Common myeloid progenitor, CD34-positive (primary cell): ENCODE results near the gene ALOX15B.

Source experiments
- CTCF ChIA-PET: fragments of 350-600 bp; sonication (Branson Sonifier 250); formaldehyde crosslinking; loops from one replicate; lab custom pipeline; 2021; ENCODE audit warnings: antibody characterized with exemption; lab: Charles Lee
- POLR2A ChIA-PET: fragments of 350-600 bp; sonication (Branson Sonifier 250); formaldehyde crosslinking; loops from one replicate; lab custom pipeline; 2021; ENCODE audit warnings: antibody characterized with exemption; lab: Charles Lee
- DNase-seq, 3 donors: peaks; one replicate each; pipeline versions ENCODE4 v3.0.0 to v3.0.0-alpha.2; 2013
- H3K27ac ChIP-seq, 2 experiments: 1 replicate in 1 of 2; 2 replicates in 1 of 2; pipeline ENCODE4 v1.7.0; 2013; ENCODE audit warnings: inconsistent platforms in 2 of 2, low read length in 2 of 2, mild to moderate bottlenecking in 2 of 2, low read depth in 1 of 2, moderate library complexity in 1 of 2; ENCODE audit not compliant: severe bottlenecking in 2 of 2, insufficient read depth in 1 of 2, poor library complexity in 1 of 2
- H3K27me3 ChIP-seq, 5 experiments: replicated peaks in 2 of 5; 1 replicate in 3 of 5; 2 replicates in 2 of 5; pipeline versions ENCODE4 v1.6.1 to v1.7.0; 2013; ENCODE audit warnings: low read length in 4 of 5, mild to moderate bottlenecking in 2 of 5, moderate library complexity in 2 of 5, inconsistent platforms in 1 of 5; ENCODE audit not compliant: insufficient read depth in 5 of 5, control insufficient read depth in 4 of 5
- H3K36me3 ChIP-seq, 4 experiments: 1 replicate in 2 of 4; 2 replicates in 2 of 4; pipeline versions ENCODE4 v1.6.1 to v1.7.0; 2013; ENCODE audit warnings: low read length in 3 of 4, control low read depth in 1 of 4, mild to moderate bottlenecking in 1 of 4; ENCODE audit not compliant: control insufficient read depth in 4 of 4, insufficient read depth in 4 of 4
- H3K4me1 ChIP-seq, 4 experiments: 1 replicate in 3 of 4; 2 replicates in 1 of 4; pipeline versions ENCODE4 v1.6.1 to v1.7.1; 2013; ENCODE audit warnings: low read length in 3 of 4, mild to moderate bottlenecking in 3 of 4, control low read depth in 1 of 4, inconsistent platforms in 1 of 4, moderate library complexity in 1 of 4; ENCODE audit not compliant: control insufficient read depth in 4 of 4, insufficient read depth in 4 of 4; ENCODE audit errors: control extremely low read depth in 1 of 4
- H3K4me3 ChIP-seq, 7 experiments: 1 replicate in 4 of 7; 2 replicates in 3 of 7; pipeline versions ENCODE4 v1.5.1 to v1.7.0; 2013; ENCODE audit warnings: mild to moderate bottlenecking in 7 of 7, low read length in 6 of 7, moderate library complexity in 6 of 7, inconsistent platforms in 2 of 7, low read depth in 2 of 7, control low read depth in 1 of 7; ENCODE audit not compliant: insufficient read depth in 4 of 7, control insufficient read depth in 1 of 7; ENCODE audit errors: extremely low read depth in 1 of 7
- H3K9me3 ChIP-seq, 5 experiments: 1 replicate in 4 of 5; 2 replicates in 1 of 5; pipeline versions ENCODE4 v1.6.1 to v1.7.1; 2013; ENCODE audit warnings: low read length in 4 of 5, mild to moderate bottlenecking in 2 of 5, inconsistent platforms in 1 of 5, low read depth in 1 of 5, moderate library complexity in 1 of 5; ENCODE audit not compliant: control insufficient read depth in 4 of 5, insufficient read depth in 2 of 5; ENCODE audit errors: control extremely low read depth in 1 of 5
- WGBS: methylation state at CpG from one replicate; pipeline ENCODE4 v1.1.5; 2013; ENCODE audit not compliant: insufficient coverage; 5-methylcytosine and 5-hydroxymethylcytosine counted together

Gene ALOX15B

DNA sequence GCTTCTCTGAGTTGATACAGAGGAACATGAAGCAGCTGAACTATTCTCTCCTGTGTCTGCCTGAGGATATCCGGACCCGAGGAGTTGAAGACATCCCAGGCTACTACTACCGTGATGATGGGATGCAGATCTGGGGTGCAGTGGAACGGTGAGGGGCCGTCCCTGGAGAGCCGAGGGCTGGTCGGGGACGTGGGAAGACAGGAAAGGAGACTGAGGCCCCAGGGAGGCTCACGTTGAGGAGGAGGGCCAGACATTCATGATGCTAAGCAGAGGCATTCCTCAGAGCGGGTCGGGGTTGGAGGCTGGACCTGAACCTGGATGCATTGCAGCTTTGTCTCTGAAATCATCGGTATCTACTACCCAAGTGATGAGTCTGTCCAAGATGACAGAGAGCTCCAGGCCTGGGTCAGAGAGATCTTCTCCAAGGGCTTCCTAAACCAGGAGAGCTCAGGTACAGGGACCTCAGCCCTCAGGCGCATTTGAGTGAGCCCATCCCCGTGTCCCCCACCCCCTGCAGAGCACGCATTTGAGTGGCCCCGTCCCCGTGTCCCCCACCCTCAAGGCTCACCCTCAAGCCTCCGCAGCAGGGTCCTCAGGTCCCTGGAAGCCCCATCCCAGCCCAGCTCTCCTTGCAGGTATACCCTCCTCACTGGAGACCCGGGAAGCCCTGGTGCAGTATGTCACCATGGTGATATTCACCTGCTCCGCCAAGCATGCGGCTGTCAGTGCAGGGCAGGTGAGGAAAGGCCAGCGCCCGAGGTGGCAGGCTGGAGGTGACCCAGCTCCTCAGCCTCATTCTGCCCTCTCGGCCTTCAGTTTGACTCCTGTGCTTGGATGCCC lies 8.3 kb downstream of the ALOX15B start:
- CTCF ChIA-PET: interaction anchor here (0.6 to 2.0 kb wide), 8 partner anchors 10 to 185 kb away, joined by 3 to 6 read pairs (median 4); partner anchors contain the start of genes CNTROB and TRAPPC1
- no peak for DNase-seq
- H3K27me3 ChIP-seq: no peaks in the 10 kb centered on the region

DNA sequence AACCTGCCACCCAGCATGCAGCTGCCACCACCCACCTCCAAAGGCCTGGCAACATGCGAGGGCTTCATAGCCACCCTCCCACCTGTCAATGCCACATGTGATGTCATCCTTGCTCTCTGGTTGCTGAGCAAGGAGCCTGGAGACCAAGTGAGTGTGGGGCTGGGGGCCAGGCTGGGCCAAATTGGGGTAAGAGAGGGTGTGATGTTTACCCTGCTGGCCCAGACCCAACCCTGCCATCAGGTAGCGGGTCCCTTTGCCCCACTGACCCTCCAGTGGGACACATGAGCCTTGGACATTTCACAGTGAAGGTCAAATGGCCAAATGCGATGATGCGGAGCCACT lies 8.9 kb downstream of the ALOX15B start:
- Histone ChIP-seq H3K36me3 (no peaks in the 10 kb centered on the region), H3K27ac (no peak overlapping the region), H3K27me3 (no peaks in the 10 kb centered on the region), H3K4me1 (no peaks in the 10 kb centered on the region), H3K9me3 (no peaks in the 10 kb centered on the region), H3K4me3 (no peak overlapping the region)
- POLR2A ChIA-PET: no interaction called here
- 94% methylated on average over 4 of the region's 4 CpGs for WGBS
- CTCF ChIA-PET: interaction anchor here (0.6 to 2.0 kb wide), 5 partner anchors 10 to 135 kb away, joined by 3 to 6 read pairs (median 3); partner anchors contain the start of genes CNTROB and TRAPPC1
- no peak for DNase-seq

More for the DNA sequence above, 8.3 kb downstream of the ALOX15B start:
- whole genome bisulfite sequencing: 96% methylated on average over 24 of the region's 24 CpGs
- Histone ChIP-seq H3K9me3 (no peaks in the 10 kb centered on the region), H3K27ac (no peak overlapping the region), H3K36me3 (no peaks in the 10 kb centered on the region), H3K4me3 (no peak overlapping the region), H3K4me1 (peaks cover 0 to 4% (median 0%) of the 10 kb centered on the region in 4 experiments)
- POLR2A ChIA-PET: no interaction called here

DNA sequence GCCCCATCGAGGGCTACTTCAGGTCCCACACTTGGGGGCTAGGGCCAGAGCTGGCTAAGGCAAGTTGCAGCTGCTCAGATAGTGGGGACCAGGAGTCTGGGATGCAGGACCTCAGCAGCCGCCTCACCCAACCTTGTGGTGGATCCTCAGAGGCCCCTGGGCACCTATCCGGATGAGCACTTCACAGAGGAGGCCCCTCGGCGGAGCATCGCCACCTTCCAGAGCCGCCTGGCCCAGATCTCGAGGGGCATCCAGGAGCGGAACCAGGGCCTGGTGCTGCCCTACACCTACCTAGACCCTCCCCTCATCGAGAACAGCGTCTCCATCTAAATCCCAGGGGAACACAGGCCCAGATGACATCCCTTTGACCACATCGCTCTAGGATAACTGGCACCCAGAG lies 9.4 kb downstream of the ALOX15B start:
- no peak for DNase-seq
- Histone ChIP-seq H3K27me3 (no peaks in the 10 kb centered on the region), H3K27ac (no peak overlapping the region), H3K4me3 (no peak overlapping the region), H3K9me3 (no peaks in the 10 kb centered on the region), H3K4me1 (no peaks in the 10 kb centered on the region), H3K36me3 (no peaks in the 10 kb centered on the region)
- 97% methylated on average over 9 of the region's 12 CpGs for WGBS
- ChIA-PET POLR2A (no interaction called here), CTCF (interaction anchor here (0.6 to 2.0 kb wide), 2 partner anchors 116 to 131 kb away, joined by 3 to 4 read pairs; partner anchors contain the start of genes CNTROB and TRAPPC1)

DNA sequence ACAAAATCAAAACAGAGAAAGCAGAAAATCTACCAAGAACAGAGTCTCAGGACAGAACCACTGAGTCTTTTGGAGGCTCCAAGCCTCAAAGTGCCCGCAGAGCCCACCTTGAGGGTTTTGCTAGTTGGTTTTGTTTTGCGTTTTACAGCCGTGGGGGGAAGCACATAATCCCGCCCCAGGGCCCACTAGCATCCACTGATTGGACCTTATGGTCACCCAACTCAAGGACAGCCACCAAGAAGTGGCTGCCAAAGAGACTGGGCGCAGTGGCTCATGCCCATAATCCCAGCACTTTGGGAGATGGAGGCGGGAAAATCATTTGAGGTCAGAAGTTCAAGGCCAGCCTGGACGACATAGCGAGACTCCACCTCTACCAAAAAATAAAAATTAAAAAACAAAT lies 9.9 kb downstream of the ALOX15B start:
- WGBS: 92% methylated on average over 3 of the region's 8 CpGs
- POLR2A ChIA-PET: no interaction called here

DNA sequence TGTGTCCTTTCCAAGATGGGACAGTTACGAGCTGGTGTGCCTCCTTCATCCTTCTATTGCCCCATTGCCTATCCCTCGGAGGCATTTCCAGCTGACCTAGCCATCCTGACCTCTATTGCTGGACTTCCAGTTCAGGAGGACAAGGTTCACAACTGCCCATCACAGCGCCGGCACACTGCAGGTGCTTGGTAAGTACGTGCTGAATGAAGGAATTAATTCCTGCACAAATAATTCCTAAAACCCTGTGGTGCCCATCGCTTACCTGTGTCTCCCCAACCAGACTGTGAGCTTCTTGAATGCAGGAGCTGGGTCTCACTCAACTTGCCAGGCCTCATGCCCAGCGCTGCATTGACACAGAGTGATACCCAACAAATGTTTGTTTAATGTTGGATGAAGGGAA lies 13.0 kb downstream of the ALOX15B start:
- no peak for DNase-seq
- Histone ChIP-seq H3K4me1 (peaks cover 12 to 24% (median 20%) of the 10 kb centered on the region in 4 experiments), H3K36me3 (no peaks in the 10 kb centered on the region), H3K9me3 (no peaks in the 10 kb centered on the region), H3K4me3 (no peak overlapping the region), H3K27me3 (no peaks in the 10 kb centered on the region), H3K27ac (no peak overlapping the region)
- ChIA-PET POLR2A (no interaction called here), CTCF (interaction anchor here (2.1 kb wide), 1 partner anchor 10 kb away, joined by 11 read pairs; no protein-coding TSS in a partner anchor)
- WGBS: 94% methylated on average over 5 of the region's 7 CpGs

More for the DNA sequence above, 9.9 kb downstream of the ALOX15B start:
- Histone ChIP-seq H3K36me3 (no peaks in the 10 kb centered on the region), H3K4me1 (no peaks in the 10 kb centered on the region), H3K27me3 (no peaks in the 10 kb centered on the region), H3K27ac (no peak overlapping the region), H3K4me3 (no peak overlapping the region), H3K9me3 (no peaks in the 10 kb centered on the region)
- no peak for DNase-seq
- CTCF ChIA-PET: no interaction called here

DNA sequence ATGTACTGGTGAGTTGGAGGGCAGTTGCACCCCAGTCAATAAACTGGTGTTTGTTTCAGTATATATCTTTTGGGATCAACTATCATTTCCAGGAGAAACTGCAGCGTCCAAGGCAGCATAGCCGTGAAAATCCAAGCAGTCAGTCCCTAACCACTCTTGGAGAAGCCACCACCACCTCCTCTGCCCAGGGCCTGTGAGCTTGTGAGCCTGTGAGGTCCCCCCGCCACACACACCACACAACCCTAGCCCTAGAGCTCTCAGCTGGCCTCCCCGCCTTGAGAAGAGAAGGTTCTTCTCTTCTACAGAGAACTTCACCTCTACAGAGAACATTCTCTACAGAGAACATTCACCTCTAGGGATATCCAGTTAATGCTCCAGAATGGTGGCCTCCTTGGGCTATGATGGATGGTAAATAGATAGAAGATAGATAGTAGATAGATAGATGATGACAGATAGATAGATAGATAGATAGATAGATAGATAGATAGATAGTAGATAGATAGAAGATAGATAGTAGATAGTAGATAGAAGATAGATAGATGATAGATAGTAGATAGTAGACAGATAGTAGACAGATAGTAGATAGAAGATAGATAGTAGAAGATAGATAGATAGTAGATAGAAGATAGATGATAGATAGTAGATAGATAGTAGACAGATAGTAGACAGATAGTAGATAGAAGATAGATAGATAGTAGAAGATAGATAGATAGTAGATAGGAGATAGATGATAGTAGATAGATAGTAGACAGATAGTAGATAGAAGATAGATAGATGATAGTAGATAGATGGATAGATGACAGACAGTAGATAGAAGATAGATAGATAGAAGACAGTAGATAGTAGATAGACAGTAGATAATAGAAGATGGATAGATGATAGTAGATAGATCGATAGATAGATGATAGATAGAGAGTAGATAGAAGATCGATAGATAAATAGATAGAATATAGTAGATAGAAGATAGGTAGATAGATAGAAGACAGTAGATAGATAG lies 13.7 kb downstream of the ALOX15B start:
- Histone ChIP-seq H3K36me3 (no peaks in the 10 kb centered on the region), H3K27me3 (no peaks in the 10 kb centered on the region), H3K27ac (no peak overlapping the region), H3K4me1 (peaks cover 20 to 31% (median 27%) of the 10 kb centered on the region in 4 experiments), H3K9me3 (no peaks in the 10 kb centered on the region), H3K4me3 (no peak overlapping the region)
- ChIA-PET CTCF (interaction anchor here (2.1 kb wide), 1 partner anchor 11 kb away, joined by 11 read pairs; no protein-coding TSS in a partner anchor), POLR2A (no interaction called here)
- no peak for DNase-seq
- 96% methylated on average over 4 of the region's 6 CpGs for WGBS
